COR-L47 (cell line): ENCODE measurements around the gene RHOB.
A peak's percentile ranks its signal among the peaks of the same experiment; 100 is the strongest.

Source experiments
- DNase-seq: peaks from one replicate; lab custom pipeline; 2025; lab: John Stamatoyannopoulos, UW

RHOB gene

DNA sequence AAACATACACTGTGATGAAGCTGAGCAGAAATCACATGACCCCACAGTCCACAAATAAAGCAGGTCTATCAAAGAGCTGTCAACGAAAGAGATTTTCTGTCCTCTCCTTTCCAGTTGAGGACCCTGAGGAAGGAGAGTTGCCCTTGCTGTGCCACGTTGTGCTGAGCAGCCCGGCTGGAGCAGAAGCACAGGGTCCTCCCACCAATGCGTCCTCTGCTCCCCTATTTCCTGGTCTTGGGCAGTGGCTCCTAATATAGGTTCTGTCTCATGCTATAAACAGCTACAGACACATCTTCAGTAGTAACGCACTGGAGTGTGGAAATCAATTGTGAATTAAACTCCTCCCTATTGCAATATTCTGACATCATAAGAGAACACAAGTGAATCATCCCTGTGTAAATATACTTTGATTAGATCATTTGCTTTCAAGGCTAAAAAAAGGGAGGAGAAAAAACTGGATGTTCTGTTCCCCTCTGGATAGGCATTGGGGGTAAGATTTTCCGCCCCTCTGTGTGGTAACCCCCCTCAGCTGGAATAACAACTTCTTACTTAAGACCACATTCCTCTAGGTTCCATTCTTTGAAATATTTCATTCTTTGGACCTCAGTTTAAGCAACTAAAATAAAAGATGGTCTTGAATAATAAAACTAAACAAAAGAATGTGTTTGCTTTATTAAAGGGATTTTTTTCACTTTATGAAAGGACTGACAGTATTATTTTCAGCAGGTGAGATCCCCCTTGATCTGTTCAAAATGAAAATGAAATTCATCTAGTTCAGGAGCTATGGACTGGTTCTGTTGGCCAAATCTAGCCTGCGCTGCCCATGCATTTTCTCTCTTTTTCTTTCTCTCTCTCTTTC lies 8.3 kb upstream of the RHOB start:
- DNase-seq = no peak

DNA sequence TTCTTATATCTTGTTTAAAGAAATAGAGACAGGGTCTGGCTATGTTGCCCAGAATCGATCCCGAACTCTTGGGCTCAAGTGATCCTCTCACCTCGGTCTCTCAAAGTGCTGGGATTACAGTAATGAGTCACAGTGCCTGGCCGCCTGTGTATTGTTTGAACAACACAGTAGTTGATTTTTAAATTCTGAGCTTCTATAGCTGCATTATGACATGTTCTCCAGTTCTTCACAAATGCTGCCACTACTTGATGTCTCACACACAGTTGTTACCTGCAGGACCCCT lies 7.7 kb upstream of the RHOB start:
- DNase-seq = no peak

- DNase-seq = no peak
Measured at GRCh38 chr2:20439503-20439902, 7.4 kb upstream of the RHOB start.

DNA sequence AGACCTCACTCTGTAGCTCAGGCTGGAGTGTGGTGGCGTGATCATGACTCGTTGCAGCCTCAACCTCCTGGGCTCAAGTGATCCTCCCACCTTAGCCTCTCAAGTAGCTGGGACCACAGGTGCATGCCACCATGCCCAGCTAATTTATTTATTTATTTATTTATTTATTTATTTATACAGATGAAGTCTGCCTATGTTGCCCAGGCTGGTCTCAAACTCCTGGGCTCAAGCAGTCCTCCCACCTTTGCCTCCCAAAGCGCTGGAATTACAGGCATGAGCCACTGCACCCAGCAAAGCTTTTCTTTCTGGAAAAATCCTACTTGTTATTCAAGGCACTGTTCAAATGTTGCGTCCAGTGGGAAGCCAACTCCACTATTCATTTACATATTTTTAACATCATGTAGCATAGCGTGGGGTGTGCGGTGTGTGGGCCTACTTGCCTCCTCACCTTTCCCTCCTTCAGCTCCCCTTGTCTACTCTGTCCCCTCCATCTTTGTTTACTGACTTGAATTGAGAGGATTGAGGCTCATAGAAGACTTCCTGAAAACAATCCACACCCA lies 6.8 kb upstream of the RHOB start:
- no peak for DNase-seq

GRCh38 chr2:20443276-20443920 lies 3.5 kb upstream of the RHOB start:
- DNase-seq = peak; percentile 12

GRCh38 chr2:20444101-20444992 lies 2.5 kb upstream of the RHOB start:
- no peak for DNase-seq

- no peak for DNase-seq
Measured at GRCh38 chr2:20444993-20445910, 1.6 kb upstream of the RHOB start.

GRCh38 chr2:20446255-20446916 lies 488 bp upstream of the RHOB start:
- no peak for DNase-seq

GRCh38 chr2:20447437-20448245 lies 767 bp downstream of the RHOB start:
- DNase-seq = peak; percentile 41

GRCh38 chr2:20448246-20448976 lies 1.5 kb downstream of the RHOB start:
- DNase-seq = no peak

- no peak for DNase-seq
Measured at GRCh38 chr2:20448977-20449306, 2.1 kb downstream of the RHOB start.

- no peak for DNase-seq
Measured at GRCh38 chr2:20449501-20450200, 2.8 kb downstream of the RHOB start.

DNA sequence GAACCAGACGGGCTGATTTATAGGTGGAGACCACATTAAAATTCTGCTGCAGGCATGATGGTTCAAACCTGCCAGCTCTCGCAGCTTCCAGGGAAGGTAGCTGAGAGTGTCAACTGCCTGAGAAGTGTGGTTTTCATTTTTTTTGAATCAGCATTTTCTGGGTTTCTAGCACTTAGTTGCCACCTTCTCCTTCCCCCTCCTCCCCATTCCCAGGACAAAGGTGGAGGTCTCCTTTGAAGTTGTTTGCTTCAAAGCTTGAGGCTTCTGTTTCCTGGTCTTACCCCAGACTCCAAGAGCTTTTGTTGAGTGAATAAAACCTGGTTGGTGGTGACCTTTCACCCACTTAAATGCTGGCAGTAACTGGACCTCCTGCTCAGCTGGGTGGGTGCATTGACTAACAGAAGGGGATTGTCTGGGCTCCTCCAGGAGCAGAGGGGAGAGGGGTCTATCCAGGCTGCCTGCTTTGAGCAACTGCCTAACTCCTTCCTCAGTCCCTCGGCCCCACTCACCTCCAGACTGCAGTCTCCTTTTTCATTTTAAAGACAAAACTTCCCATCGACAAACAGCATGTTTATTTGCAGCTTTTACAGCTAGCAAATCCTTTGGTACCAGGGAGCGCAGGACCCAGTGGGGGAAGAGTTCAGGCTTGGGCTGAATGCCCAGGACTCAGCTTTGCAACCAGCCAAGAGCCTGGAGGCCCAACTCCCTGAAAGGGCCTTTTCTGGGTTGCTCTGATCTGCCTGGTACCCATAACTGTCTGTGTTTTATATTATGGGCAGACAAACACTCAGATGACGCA lies 3.5 kb downstream of the RHOB start:
- no peak for DNase-seq

DNA sequence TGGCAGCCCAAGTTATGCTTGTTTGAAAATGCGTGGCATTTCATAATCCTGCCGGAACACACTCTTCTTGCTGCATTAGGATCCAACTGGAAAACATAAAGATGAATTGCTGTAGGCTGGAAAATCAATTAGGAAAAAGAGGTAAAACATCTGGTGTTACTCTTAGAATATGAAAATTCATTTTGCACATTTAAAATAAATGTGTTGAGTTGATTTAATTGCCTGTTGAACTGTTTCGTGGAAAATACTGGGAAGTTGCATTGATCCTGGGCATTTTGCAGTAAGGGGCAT lies 4.1 kb downstream of the RHOB start:
- DNase-seq = no peak

DNA sequence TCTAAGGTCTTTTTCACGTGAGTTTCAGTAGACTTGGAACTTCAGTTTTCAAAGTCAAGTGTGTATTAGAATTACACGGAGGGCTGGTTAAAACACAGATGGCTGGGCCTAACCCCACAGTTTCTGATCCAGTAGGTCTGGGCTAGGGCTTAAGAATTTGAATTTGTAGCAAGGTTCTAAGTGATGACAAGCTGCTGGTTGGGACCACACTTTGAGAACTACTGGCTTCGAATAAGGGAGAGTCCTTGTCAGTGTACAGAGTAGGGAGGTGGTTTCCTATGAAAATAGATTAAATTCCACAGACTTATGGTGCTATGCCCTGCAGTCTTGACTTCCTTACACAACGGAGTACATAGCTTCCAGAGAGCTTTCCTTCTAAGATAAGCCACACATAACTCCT lies 4.5 kb downstream of the RHOB start:
- DNase-seq = no peak

DNA sequence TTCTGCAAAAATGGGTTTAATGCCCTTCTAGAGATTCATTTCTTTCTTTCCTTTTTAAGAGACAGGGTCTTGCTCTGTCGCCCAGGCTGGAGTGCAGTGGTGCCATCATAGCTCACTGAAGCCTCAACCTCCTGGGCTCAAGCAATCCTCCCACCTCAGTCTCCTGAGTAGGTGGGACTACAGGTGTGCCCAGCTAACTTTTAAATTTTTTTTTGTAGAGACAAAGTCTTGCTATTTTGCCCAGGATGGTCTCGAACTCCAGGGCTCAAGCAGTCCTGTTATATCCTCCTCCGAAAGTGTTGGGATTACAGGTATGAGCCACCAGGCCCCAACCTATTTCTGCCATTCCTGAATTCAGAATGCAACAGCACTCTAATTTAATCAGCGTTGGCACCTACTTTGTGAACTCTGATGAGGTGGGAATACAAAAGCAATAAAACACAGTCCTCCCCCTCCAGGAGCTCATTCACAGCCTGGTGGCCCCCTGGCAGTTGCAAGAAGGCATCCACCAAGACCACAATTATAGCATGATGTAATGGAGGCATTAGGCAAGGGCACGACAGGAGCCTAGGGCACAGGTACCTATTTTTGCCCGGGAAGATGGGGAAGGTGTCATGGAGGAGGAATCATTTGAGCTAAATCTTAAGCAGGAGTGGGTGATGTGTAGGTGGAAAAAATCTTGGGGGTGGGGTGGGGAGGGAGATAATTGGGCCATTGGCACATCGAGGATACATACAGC lies 5.1 kb downstream of the RHOB start:
- no peak for DNase-seq

GRCh38 chr2:20452551-20452950 lies 5.7 kb downstream of the RHOB start:
- no peak for DNase-seq

GRCh38 chr2:20453087-20453486 lies 6.2 kb downstream of the RHOB start:
- no peak for DNase-seq
